Measurements from ENCODE around the gene FGG. TPM values are rescaled to one million over a fixed set of nuclear protein-coding genes. Genes with fewer than 3 reads are reported as not detected.

FGG gene
- total and polyA plus RNA-seq, 2 of the 13 experiments (the other 11 are each of a cell fraction or from before 2014, with no cell fraction given): 1,037 to 2,423 TPM

GRCh38 chr4:154584259-154584658 lies 28.2 kb downstream of the FGG start:
- Histone ChIP-seq H3K79me2 (ENCODE audit: insufficient read depth, low read length) (peaks cover 13% of the 10 kb centered on the region), H3K9ac (ENCODE audit: insufficient read depth, low read depth, low read length) (no peak overlapping the region), H3K9me3 (ENCODE audit: low read length) (no peaks in the 10 kb centered on the region), H3K27ac (ENCODE audit: extremely low read length, insufficient read depth, low read length) (peak overlapping the region; percentile 17), H2AFZ (ENCODE audit: low read length) (no peak overlapping the region), H3K4me1 (ENCODE audit: insufficient read depth, low read length) (peaks cover 54% of the 10 kb centered on the region), H3K4me3 (replicated peaks in 1 of 3; ENCODE audit: insufficient read depth in 1 of 3, low read depth in 2 of 3, low read length in 3 of 3) (no peak overlapping the region), H3K36me3 (replicated peaks in 1 of 2; ENCODE audit: control insufficient read depth in 1 of 2, insufficient read depth in 2 of 2, low read length in 2 of 2) (peaks cover 3 to 26% of the 10 kb centered on the region in 2 experiments), H3K4me2 (ENCODE audit: low read depth, low read length) (peak overlapping the region; percentile 9; the same call in 1 of the 2 replicates), H4K20me1 (ENCODE audit: insufficient read depth, low read length) (no peaks in the 10 kb centered on the region), H3K27me3 (ENCODE audit: control insufficient read depth in 1 of 2, insufficient read depth in 2 of 2, low read length in 2 of 2) (no peaks in the 10 kb centered on the region)
- in situ Hi-C loops (cut with HindIII; ENCODE audit: extremely low pct_ligation_motif_present, low pct_unique_long_range_greater_than_20kb) (no loop called here), intact Hi-C loops (cut with micrococcal nuclease; ENCODE audit: unreplicated experiment) (no loop called here)
- WGBS (ENCODE audit: low lambda C conversion rate): 89% methylated on average over 4 of the region's 5 CpGs
- POLR2A ChIA-PET: interaction anchor here (1.1 to 16.0 kb wide), 6 partner anchors 10 to 35 kb away, joined by 3 to 468 read pairs (median 24); partner anchors contain the start of gene FGG
- no peak for DNase-seq (ENCODE audit: low spot score)
- CTCF ChIA-PET (ENCODE audit: low intra/inter-chr PET ratio, low total read pairs): interaction anchor here (0.6 kb wide), 1 partner anchor 23 kb away, joined by 3 read pairs; no protein-coding TSS in a partner anchor
- ATAC-seq: peak; percentile 68
- no peak for FAIRE-seq
- BruUV-seq (replicated peaks): no TSS peak
- TF ChIP-seq GATAD2A (CRISPR knock-in tag; IDR thresholded peaks at IDR 0.05) (no peak; the same call in 1 of the 2 replicates), TOPORS (CRISPR knock-in tag; IDR thresholded peaks at IDR 0.05) (peak; percentile 48; the same call in 1 of the 2 replicates), ZFX (CRISPR knock-in tag; IDR thresholded peaks at IDR 0.05; ENCODE audit: low read depth) (0 out of 2 replicates have a peak, but pooled peaks have one; percentile 4), HINFP (CRISPR knock-in tag; IDR thresholded peaks at IDR 0.05; ENCODE audit: low read depth) (0 out of 2 replicates have a peak, but pooled peaks have one; percentile 42), ZNF674 (CRISPR knock-in tag; IDR thresholded peaks at IDR 0.05; ENCODE audit: low read depth) (no peak), ZSCAN21 (CRISPR knock-in tag; IDR thresholded peaks at IDR 0.05; ENCODE audit: borderline replicate concordance) (0 out of 2 replicates have a peak, but pooled peaks have one; percentile 32), ZBTB38 (CRISPR knock-in tag; IDR thresholded peaks at IDR 0.05) (peak; percentile 66; the same call in 1 of the 2 replicates), PAF1 (CRISPR knock-in tag; IDR thresholded peaks at IDR 0.05) (peak; percentile 100), ZNF574 (CRISPR knock-in tag; IDR thresholded peaks at IDR 0.05) (0 out of 2 replicates have a peak, but pooled peaks have one; percentile 18), HDAC1 (CRISPR knock-in tag; IDR thresholded peaks at IDR 0.05) (peak; percentile 18; the same call in 1 of the 2 replicates), FIP1L1 (IDR thresholded peaks at IDR 0.05; ENCODE audit: borderline replicate concordance, insufficient read depth, low read depth, low read length) (no peak), ZBTB37 (CRISPR knock-in tag; IDR thresholded peaks at IDR 0.05) (no peak), EED (CRISPR knock-in tag; IDR thresholded peaks at IDR 0.05) (no peak), ZNF841 (CRISPR knock-in tag; IDR thresholded peaks at IDR 0.05; ENCODE audit: borderline replicate concordance) (0 out of 2 replicates have a peak, but pooled peaks have one; percentile 32), PHF5A (CRISPR knock-in tag; IDR thresholded peaks at IDR 0.05; ENCODE audit: low read depth, unreplicated experiment) (peak; percentile 43), POLR2G (IDR thresholded peaks at IDR 0.05; ENCODE audit: low read depth, low read length) (peak; percentile 41), ATF2 (CRISPR knock-in tag; IDR thresholded peaks at IDR 0.05) (no peak), RBFOX2 (IDR thresholded peaks at IDR 0.05; ENCODE audit: low read depth, low read length) (no peak; the same call in 1 of the 2 replicates)

Data from HepG2 (cell line).